Measurements from ENCODE around the gene CELF1. TPM values are rescaled to one million over a fixed set of nuclear protein-coding genes. Genes with fewer than 3 reads are reported as not detected.
"Not testable (repeated sequence)": the region's sequence is repeated elsewhere in the genome, so short reads cannot be mapped to it uniquely, and the experiment has no call there.

The CELF1 gene
- total RNA-seq, 4 donors from 2014 or later: 51.2 to 138 (median 121) TPM

DNA sequence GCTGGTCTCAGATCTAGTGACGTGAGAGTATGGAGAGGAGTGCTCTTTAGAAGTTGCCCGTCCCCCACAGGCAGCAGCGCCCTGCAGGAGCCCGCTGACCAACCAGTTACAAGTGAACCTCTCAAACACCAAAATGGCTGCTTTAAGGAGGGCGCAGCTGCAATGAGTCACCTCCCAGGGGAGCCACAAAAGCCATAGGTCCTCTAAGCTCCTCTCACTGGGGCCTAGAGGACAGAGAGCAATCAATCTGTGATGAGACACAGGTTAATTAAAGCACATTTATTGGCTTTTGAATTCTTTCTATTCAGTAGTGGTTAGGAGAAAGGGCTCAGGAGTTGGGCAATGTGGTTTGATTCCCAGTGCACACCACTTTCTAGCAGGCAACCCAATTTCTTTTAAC, 88.4 kb downstream of the CELF1 start:
- H3K4me1 ChIP-seq: peaks cover 0 to 8% of the 10 kb centered on the region in 2 donors
- DNase-seq: no peak
- no peak for TF ChIP-seq POLR2A (IDR thresholded peaks at IDR 0.05)
- TF ChIP-seq, protein P1, sequence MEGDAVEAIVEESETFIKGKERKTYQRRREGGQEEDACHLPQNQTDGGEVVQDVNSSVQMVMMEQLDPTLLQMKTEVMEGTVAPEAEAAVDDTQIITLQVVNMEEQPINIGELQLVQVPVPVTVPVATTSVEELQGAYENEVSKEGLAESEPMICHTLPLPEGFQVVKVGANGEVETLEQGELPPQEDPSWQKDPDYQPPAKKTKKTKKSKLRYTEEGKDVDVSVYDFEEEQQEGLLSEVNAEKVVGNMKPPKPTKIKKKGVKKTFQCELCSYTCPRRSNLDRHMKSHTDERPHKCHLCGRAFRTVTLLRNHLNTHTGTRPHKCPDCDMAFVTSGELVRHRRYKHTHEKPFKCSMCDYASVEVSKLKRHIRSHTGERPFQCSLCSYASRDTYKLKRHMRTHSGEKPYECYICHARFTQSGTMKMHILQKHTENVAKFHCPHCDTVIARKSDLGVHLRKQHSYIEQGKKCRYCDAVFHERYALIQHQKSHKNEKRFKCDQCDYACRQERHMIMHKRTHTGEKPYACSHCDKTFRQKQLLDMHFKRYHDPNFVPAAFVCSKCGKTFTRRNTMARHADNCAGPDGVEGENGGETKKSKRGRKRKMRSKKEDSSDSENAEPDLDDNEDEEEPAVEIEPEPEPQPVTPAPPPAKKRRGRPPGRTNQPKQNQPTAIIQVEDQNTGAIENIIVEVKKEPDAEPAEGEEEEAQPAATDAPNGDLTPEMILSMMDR (IDR thresholded peaks at IDR 0.05): no peak
- intact Hi-C loops (cut with DNase I; ENCODE audit: low total_unique reads): no loop called here
- no peaks in the 10 kb centered on the region for H3K9me3 ChIP-seq
- no peaks in the 10 kb centered on the region for H3K36me3 ChIP-seq
- H3K27ac ChIP-seq: no peak overlapping the region
- no peaks in the 10 kb centered on the region for H3K27me3 ChIP-seq
- H3K4me3 ChIP-seq: no peak overlapping the region

- Histone ChIP-seq H3K27ac (no peak overlapping the region), H3K9me3 (no peaks in the 10 kb centered on the region), H3K27me3 (no peaks in the 10 kb centered on the region), H3K4me3 (no peak overlapping the region), H3K36me3 (no peaks in the 10 kb centered on the region), H3K4me1 (peaks cover 0 to 5% of the 10 kb centered on the region in 2 donors)
- intact Hi-C loops (cut with DNase I; ENCODE audit: low total_unique reads): no loop called here
- TF ChIP-seq, protein P1 (IDR thresholded peaks at IDR 0.05): no peak
- no peak for TF ChIP-seq POLR2A (IDR thresholded peaks at IDR 0.05)
- DNase-seq: no peak
Measured at GRCh38 chr11:47461876-47462275, 91.1 kb downstream of the CELF1 start.

DNA sequence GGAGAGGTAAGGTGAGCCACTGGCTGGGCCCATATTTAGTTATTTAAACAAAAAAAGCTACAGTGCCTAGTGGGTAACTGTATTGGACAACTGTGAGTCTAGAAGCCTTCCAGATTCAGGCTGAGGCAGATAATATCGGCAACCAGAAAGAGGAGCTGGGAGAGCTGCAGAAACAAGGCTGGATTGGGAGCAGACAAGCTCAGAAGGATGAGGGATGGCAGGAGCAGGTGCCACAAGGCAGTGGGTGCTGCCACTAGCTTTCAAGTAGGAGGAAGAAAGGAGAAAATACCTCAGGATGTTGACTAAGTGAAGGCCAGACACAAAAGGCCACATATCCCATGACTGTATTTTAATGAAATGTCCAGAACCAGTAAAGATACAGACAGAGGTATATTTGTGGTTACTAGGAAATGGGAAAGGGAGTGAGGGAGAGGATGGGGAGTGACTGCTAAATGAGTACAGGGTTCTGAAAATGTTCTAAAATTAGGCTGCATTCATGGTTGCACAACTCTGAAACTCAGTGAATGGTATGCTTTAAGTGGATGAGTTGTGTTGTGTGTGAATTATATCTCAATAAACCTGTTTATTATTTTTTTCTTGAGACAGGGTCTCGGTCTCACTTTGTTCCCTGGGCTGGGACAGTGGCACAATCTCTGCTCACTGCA, 92.2 kb downstream of the CELF1 start:
- DNase-seq: no peak
- TF ChIP-seq, protein P1 (IDR thresholded peaks at IDR 0.05): no peak
- Histone ChIP-seq H3K27ac (no peak overlapping the region), H3K9me3 (no peaks in the 10 kb centered on the region), H3K27me3 (no peaks in the 10 kb centered on the region), H3K4me1 (no peaks in the 10 kb centered on the region), H3K4me3 (no peak overlapping the region), H3K36me3 (no peaks in the 10 kb centered on the region)
- intact Hi-C loops (cut with DNase I; ENCODE audit: low total_unique reads): no loop called here

DNA sequence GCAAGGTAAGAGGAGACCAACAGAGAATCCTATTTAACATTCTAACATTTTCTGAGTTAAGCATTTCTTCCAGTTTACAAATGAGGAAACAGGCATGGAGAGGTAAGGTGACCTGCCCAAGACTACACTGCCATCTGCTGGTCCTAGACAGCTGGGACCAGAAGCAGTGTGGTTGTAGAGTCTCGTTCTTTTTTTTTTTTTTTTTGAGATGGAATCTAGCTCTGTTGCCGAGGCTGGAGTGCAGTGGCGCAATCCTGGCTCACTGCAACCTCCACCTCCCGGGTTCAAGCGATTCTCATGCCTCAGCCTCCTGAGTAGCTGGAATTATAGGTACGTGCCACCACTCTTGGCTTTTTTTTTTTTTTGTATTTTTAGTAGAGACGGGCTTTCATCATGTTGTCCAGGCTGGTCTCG, 98.7 kb downstream of the CELF1 start:
- H3K27me3 ChIP-seq; H3K36me3 ChIP-seq; H3K27ac ChIP-seq; H3K4me1 ChIP-seq; H3K9me3 ChIP-seq; intact Hi-C loops (cut with DNase I; ENCODE audit: low total_unique reads); H3K4me3 ChIP-seq: not testable (repeated sequence)
- DNase-seq: peak; percentile 74 to 76
- TF ChIP-seq, protein P1 (IDR thresholded peaks at IDR 0.05): peak; percentile 62 to 74 (median 70)

GRCh38 chr11:47453365-47453764, 99.6 kb downstream of the CELF1 start:
- H3K4me3 ChIP-seq: no peak overlapping the region
- H3K4me1 ChIP-seq: no peaks in the 10 kb centered on the region
- H3K27me3 ChIP-seq: no peaks in the 10 kb centered on the region
- H3K27ac ChIP-seq: no peak overlapping the region
- no peaks in the 10 kb centered on the region for H3K36me3 ChIP-seq
- TF ChIP-seq, protein P1 (IDR thresholded peaks at IDR 0.05): no peak
- TF ChIP-seq POLR2A (IDR thresholded peaks at IDR 0.05): no peak
- DNase-seq: no peak
- no peaks in the 10 kb centered on the region for H3K9me3 ChIP-seq
- intact Hi-C loops (cut with DNase I; ENCODE audit: low total_unique reads): no loop called here

Data from uterus (tissue), 4 donors.